Hepatocyte (in vitro differentiated cells): ENCODE measurements around the gene AIRE.

ENCODE experiments used
- EZH2 ChIP-seq: fragments of 200-600 bp; sonication (generic); IDR thresholded peaks from 2 replicates; pipeline ENCODE4 v1.6.1; 2016; ENCODE audit warnings: antibody characterized with exemption, mild to moderate bottlenecking, borderline replicate concordance
- EZH2phosphoT487 ChIP-seq: fragments of 200-600 bp; sonication (generic); IDR thresholded peaks from one replicate; pipeline ENCODE4 v1.6.1; 2018; ENCODE audit warnings: antibody characterized with exemption, mild to moderate bottlenecking, low read depth, moderate library complexity; ENCODE audit not compliant: unreplicated experiment, severe bottlenecking
- TF ChIP-seq, protein P1 (sequence below): fragments of 200-600 bp; sonication (generic); IDR thresholded peaks from 2 replicates; pipeline ENCODE4 v1.5.1; 2016; ENCODE audit warnings: antibody characterized with exemption, mild to moderate bottlenecking; ENCODE audit not compliant: poor library complexity

DNA sequence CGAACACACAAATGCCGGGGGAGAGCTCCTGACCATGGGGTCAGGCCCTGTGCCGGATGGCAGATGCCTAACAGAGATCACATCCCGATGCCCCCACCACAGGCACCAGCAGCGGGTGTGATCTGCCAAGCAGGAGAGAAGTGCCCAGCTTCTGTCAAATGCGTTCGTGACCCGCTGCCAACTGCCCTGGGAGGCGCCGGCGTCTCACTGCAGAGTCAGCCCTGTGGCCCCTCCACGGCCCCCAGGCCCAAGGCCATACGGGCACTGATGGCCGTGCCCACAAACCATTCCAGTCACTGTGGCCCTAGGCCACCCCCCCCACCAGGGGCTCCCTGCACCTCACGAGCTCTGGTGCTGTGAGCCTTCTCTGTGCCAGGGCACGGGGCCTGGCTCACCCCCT is 45.5 kb downstream of the AIRE start:
- TF ChIP-seq, protein P1, sequence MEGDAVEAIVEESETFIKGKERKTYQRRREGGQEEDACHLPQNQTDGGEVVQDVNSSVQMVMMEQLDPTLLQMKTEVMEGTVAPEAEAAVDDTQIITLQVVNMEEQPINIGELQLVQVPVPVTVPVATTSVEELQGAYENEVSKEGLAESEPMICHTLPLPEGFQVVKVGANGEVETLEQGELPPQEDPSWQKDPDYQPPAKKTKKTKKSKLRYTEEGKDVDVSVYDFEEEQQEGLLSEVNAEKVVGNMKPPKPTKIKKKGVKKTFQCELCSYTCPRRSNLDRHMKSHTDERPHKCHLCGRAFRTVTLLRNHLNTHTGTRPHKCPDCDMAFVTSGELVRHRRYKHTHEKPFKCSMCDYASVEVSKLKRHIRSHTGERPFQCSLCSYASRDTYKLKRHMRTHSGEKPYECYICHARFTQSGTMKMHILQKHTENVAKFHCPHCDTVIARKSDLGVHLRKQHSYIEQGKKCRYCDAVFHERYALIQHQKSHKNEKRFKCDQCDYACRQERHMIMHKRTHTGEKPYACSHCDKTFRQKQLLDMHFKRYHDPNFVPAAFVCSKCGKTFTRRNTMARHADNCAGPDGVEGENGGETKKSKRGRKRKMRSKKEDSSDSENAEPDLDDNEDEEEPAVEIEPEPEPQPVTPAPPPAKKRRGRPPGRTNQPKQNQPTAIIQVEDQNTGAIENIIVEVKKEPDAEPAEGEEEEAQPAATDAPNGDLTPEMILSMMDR = no peak
- TF ChIP-seq EZH2phosphoT487 (no peak), EZH2 (no peak)
